PC-3 (cell line): ENCODE results near the gene MLLT10. TPM values are rescaled to one million over a fixed set of nuclear protein-coding genes. Genes with fewer than 3 reads are reported as not detected.

Source experiments
- ATAC-seq: fragments of 200-7000 bp; cut with Tn5 transposase; 2 replicates; pipeline ENCODE4 v1.9.1; 2020; ENCODE audit warnings: mild to moderate bottlenecking, moderate library complexity
- BruUV-seq: library from RNA; stranded (reverse); fragments of 400-500 nt; replicated peaks from 2 replicates; lab custom pipeline; 2021; lab: Mats Ljungman, UMichigan
- CTCF ChIA-PET: fragments of 300-600 bp; sonication (Branson Sonifier 250); formaldehyde crosslinking; loops from one replicate; lab custom pipeline; 2022; ENCODE audit warnings: antibody characterized with exemption; lab: Charles Lee
- POLR2A ChIA-PET: fragments of 300-600 bp; sonication (Branson Sonifier 250); formaldehyde crosslinking; loops from one replicate; lab custom pipeline; 2022; ENCODE audit warnings: antibody characterized with exemption; ENCODE audit not compliant: unreplicated experiment; lab: Charles Lee
- DNase-seq: peaks from one replicate; pipeline ENCODE4 v3.0.0-alpha.2; 2015
- H2AFZ ChIP-seq: fragments of 300-600 bp; sonication (generic); 2 replicates; pipeline ENCODE4 v1.6.0; 2016; ENCODE audit warnings: antibody characterized with exemption, low read length
- H3F3A ChIP-seq: fragments of 300-600 bp; sonication (generic); one replicate; pipeline ENCODE4 v1.6.0; 2017; ENCODE audit warnings: antibody characterized with exemption, low read length, control low read depth, mild to moderate bottlenecking; ENCODE audit not compliant: unreplicated experiment
- H3K27ac ChIP-seq: fragments of 300-600 bp; sonication (generic); 2 replicates; pipeline ENCODE4 v1.5.1; 2016; ENCODE audit warnings: mild to moderate bottlenecking, low read length
- H3K27me3 ChIP-seq: fragments of 300-600 bp; sonication (generic); 2 replicates; pipeline ENCODE4 v1.6.1; 2016; ENCODE audit warnings: low read length, mixed read lengths
- H3K36me3 ChIP-seq: fragments of 300-600 bp; sonication (generic); 2 replicates; pipeline ENCODE4 v1.6.1; 2016; ENCODE audit warnings: low read depth, mixed run types, low read length, mixed read lengths
- H3K4me1 ChIP-seq: fragments of 300-600 bp; sonication (generic); 2 replicates; pipeline ENCODE4 v1.5.1; 2016; ENCODE audit warnings: low read length; ENCODE audit not compliant: insufficient read depth
- H3K4me2 ChIP-seq: fragments of 300-600 bp; sonication (generic); 2 replicates; pipeline ENCODE4 v1.6.0; 2016; ENCODE audit warnings: low read length
- H3K4me3 ChIP-seq: fragments of 300-600 bp; sonication (generic); 2 replicates; pipeline ENCODE4 v1.5.1; 2016; ENCODE audit warnings: mild to moderate bottlenecking, low read length, mixed read lengths
- H3K79me2 ChIP-seq: fragments of 300-600 bp; sonication (generic); 2 replicates; pipeline ENCODE4 v1.6.1; 2017; ENCODE audit warnings: low read length, mixed read lengths
- H3K9ac ChIP-seq: fragments of 300-600 bp; sonication (generic); 2 replicates; pipeline ENCODE4 v1.6.0; 2016; ENCODE audit warnings: mild to moderate bottlenecking, low read length
- H3K9me2 ChIP-seq: fragments of 300-600 bp; sonication (generic); replicated peaks from 2 replicates; pipeline ENCODE4 v1.6.1; 2016; ENCODE audit warnings: mixed run types, low read length, mixed read lengths
- H3K9me3 ChIP-seq: fragments of 300-600 bp; sonication (generic); 2 replicates; pipeline ENCODE4 v1.6.1; 2016; ENCODE audit warnings: low read length, mixed read lengths
- H4K20me1 ChIP-seq: fragments of 300-600 bp; sonication (generic); 2 replicates; pipeline ENCODE4 v1.6.1; 2016; ENCODE audit warnings: low read length, mixed read lengths
- CTCF ChIP-seq: fragments of 300-600 bp; sonication (generic); conservative IDR thresholded peaks from 2 replicates; pipeline ENCODE4 v1.5.1; 2017; ENCODE audit warnings: antibody characterized with exemption, low read depth, mild to moderate bottlenecking, low read length
- EZH2 ChIP-seq: fragments of 300-600 bp; sonication (generic); IDR thresholded peaks from one replicate; pipeline ENCODE4 v1.6.1; 2017; ENCODE audit warnings: antibody characterized with exemption, mild to moderate bottlenecking, low read length; ENCODE audit not compliant: unreplicated experiment
- EZH2phosphoT487 ChIP-seq: fragments of 300-600 bp; sonication (generic); IDR thresholded peaks from 2 replicates; pipeline ENCODE4 v1.6.1; 2018; ENCODE audit warnings: mild to moderate bottlenecking, antibody characterized with exemption, low read length, borderline replicate concordance
- intact Hi-C: fragments of 100-400 bp; cut with micrococcal nuclease; formaldehyde crosslinking; loops from 2 replicates; pipeline ENCODE4 v1.9.0; 2023
- total RNA-seq: library from RNA; depleted of rRNA; stranded (reverse); fragments of >200 nt; gene quantifications from 2 replicates; pipeline ENCODE4 v1.2.3, GENCODE V29; 2014

The MLLT10 gene
- total RNA-seq, 1 experiment from 2014 or later, result 32.5 TPM

GRCh38 chr10:21602313-21602712 is 68.3 kb downstream of the MLLT10 start:
- no peaks in the 10 kb centered on the region for H3K27me3 ChIP-seq
- ChIA-PET POLR2A (no interaction called here), CTCF (no interaction called here)
- no peaks in the 10 kb centered on the region; the same call in 1 of the 2 replicates for H3K36me3 ChIP-seq
- 0 out of 2 replicates have a peak, but pooled peaks cover 9% of the 10 kb centered on the region for H3K79me2 ChIP-seq
- H4K20me1 ChIP-seq, result no peaks in the 10 kb centered on the region
- H3K9me3 ChIP-seq, result no peaks in the 10 kb centered on the region
- ATAC-seq (no peak), DNase-seq (no peak)
- no TSS peak for BruUV-seq
- intact Hi-C loops, result no loop called here
- H3K4me3 ChIP-seq, result no peak overlapping the region
- no peaks in the 10 kb centered on the region for H3K4me1 ChIP-seq
- no peak overlapping the region for H3K9ac ChIP-seq
- H3K9me2 ChIP-seq, result no peaks in the 10 kb centered on the region
- no peak overlapping the region for H3K4me2 ChIP-seq
- no peak overlapping the region for H2AFZ ChIP-seq
- no peak overlapping the region for H3K27ac ChIP-seq
- TF ChIP-seq CTCF (no peak), EZH2 (no peak), EZH2phosphoT487 (no peak)
- H3F3A ChIP-seq, result no peaks in the 10 kb centered on the region

- ChIA-PET POLR2A (no interaction called here), CTCF (no interaction called here)
- Histone ChIP-seq H3K4me2 (no peak overlapping the region), H3F3A (no peaks in the 10 kb centered on the region), H4K20me1 (no peaks in the 10 kb centered on the region), H3K36me3 (no peaks in the 10 kb centered on the region; the same call in none of the 2 replicates), H3K4me1 (no peaks in the 10 kb centered on the region), H3K9ac (no peak overlapping the region), H2AFZ (no peak overlapping the region), H3K79me2 (0 out of 2 replicates have a peak, but pooled peaks cover 4% of the 10 kb centered on the region), H3K27ac (no peak overlapping the region), H3K9me3 (no peaks in the 10 kb centered on the region), H3K9me2 (no peaks in the 10 kb centered on the region), H3K4me3 (no peak overlapping the region), H3K27me3 (no peaks in the 10 kb centered on the region)
- intact Hi-C loops, result no loop called here
- ATAC-seq, result no peak
- BruUV-seq, result no TSS peak
- DNase-seq, result no peak
- TF ChIP-seq CTCF (no peak), EZH2 (no peak), EZH2phosphoT487 (no peak)
Observed at GRCh38 chr10:21603721-21604120, 69.7 kb downstream of the MLLT10 start.

GRCh38 chr10:21604651-21605050 is 70.6 kb downstream of the MLLT10 start:
- no peaks in the 10 kb centered on the region for H4K20me1 ChIP-seq
- no peak overlapping the region for H3K27ac ChIP-seq
- no peaks in the 10 kb centered on the region for H3K4me1 ChIP-seq
- no peaks in the 10 kb centered on the region for H3F3A ChIP-seq
- no TSS peak for BruUV-seq
- ChIA-PET POLR2A (no interaction called here), CTCF (no interaction called here)
- 0 out of 2 replicates have a peak, but pooled peaks cover under 1% of the 10 kb centered on the region for H3K79me2 ChIP-seq
- ATAC-seq, result no peak
- intact Hi-C loops, result no loop called here
- no peak for DNase-seq
- H3K9me3 ChIP-seq, result no peaks in the 10 kb centered on the region
- H2AFZ ChIP-seq, result no peak overlapping the region
- H3K27me3 ChIP-seq, result no peaks in the 10 kb centered on the region
- H3K4me3 ChIP-seq, result no peak overlapping the region
- no peak for TF ChIP-seq EZH2
- no peak for TF ChIP-seq CTCF
- no peak for TF ChIP-seq EZH2phosphoT487
- H3K9me2 ChIP-seq, result no peaks in the 10 kb centered on the region
- no peak overlapping the region for H3K9ac ChIP-seq
- H3K4me2 ChIP-seq, result no peak overlapping the region
- H3K36me3 ChIP-seq, result no peaks in the 10 kb centered on the region; the same call in none of the 2 replicates
